ENCODE measurements around the gene PGD. TPM values are rescaled to one million over a fixed set of nuclear protein-coding genes. Genes with fewer than 3 reads are reported as not detected.
A peak's percentile ranks its signal among the peaks of the same experiment; 100 is the strongest.

The PGD gene
- total and polyA plus RNA-seq, 10 of the 15 experiments (the other 5 are each of a cell fraction or from before 2014, with no cell fraction given): 108 to 262 (median 171) TPM

GRCh38 chr1:10398734-10399443, at the start of gene PGD (continued):
- TF ChIP-seq SRF (IDR thresholded peaks at IDR 0.05; ENCODE audit: low read depth in 2 of 2, low read length in 2 of 2): peak; percentile 83 to 98; a peak in 3 of 4 replicates
- peak; percentile 97 for TF ChIP-seq DPF2 (IDR thresholded peaks at IDR 0.05)
- peak; percentile 51; the same call in 1 of the 2 replicates for TF ChIP-seq SMAD5 (IDR thresholded peaks at IDR 0.05; ENCODE audit: low read depth)
- no peak; the same call in 1 of the 2 replicates for TF ChIP-seq MAX (IDR thresholded peaks at IDR 0.05; ENCODE audit: low read depth, low read length)
- TF ChIP-seq ZBTB4 (CRISPR knock-in tag; IDR thresholded peaks at IDR 0.05): no peak
- peak; percentile 85 for TF ChIP-seq NR2C2 (IDR thresholded peaks at IDR 0.05; ENCODE audit: borderline replicate concordance, control insufficient read depth, insufficient read length, low read depth)
- no peak for TF ChIP-seq CBX3 (IDR thresholded peaks at IDR 0.05; ENCODE audit: borderline replicate concordance, low read depth)
- TF ChIP-seq ZBTB33 (IDR thresholded peaks at IDR 0.05): no peak
- no peak for TF ChIP-seq SUPT20H (IDR thresholded peaks at IDR 0.05; ENCODE audit: borderline replicate concordance, control insufficient read depth, low read depth, low read length)
- TF ChIP-seq NKRF (conservative IDR thresholded peaks at IDR 0.05): peak; percentile 73
- TF ChIP-seq RBBP5 (conservative IDR thresholded peaks at IDR 0.05): no peak
- TF ChIP-seq RELA (IDR thresholded peaks at IDR 0.05; ENCODE audit: borderline replicate concordance, partially characterized antibody): peak; percentile 49
- peak; percentile 95 for TF ChIP-seq POLR2A (IDR thresholded peaks at IDR 0.05; ENCODE audit: low read depth, low read length)
- no peak for TF ChIP-seq YBX1 (IDR thresholded peaks at IDR 0.05)
- TF ChIP-seq PML (IDR thresholded peaks at IDR 0.05; ENCODE audit: low read length): peak; percentile 34; the same call in 1 of the 2 replicates
- TF ChIP-seq POLR2AphosphoS2 (IDR thresholded peaks at IDR 0.05; ENCODE audit: low read depth, low read length): 0 out of 2 replicates have a peak, but pooled peaks have one; percentile 41
- peak; percentile 77; the same call in 1 of the 2 replicates for TF ChIP-seq TCF12 (IDR thresholded peaks at IDR 0.05; ENCODE audit: low read depth, low read length)
- TF ChIP-seq IRF3 (IDR thresholded peaks at IDR 0.05): peak; percentile 92
- peak; percentile 88 for TF ChIP-seq CREB1 (IDR thresholded peaks at IDR 0.05; ENCODE audit: low read depth)
- peak; percentile 73 for TF ChIP-seq SREBF1 (IDR thresholded peaks at IDR 0.05; ENCODE audit: low read length)

Data from GM12878 (cell line).